Measurements from ENCODE around the gene SLC12A7. TPM values are rescaled to one million over a fixed set of nuclear protein-coding genes. Genes with fewer than 3 reads are reported as not detected.

SLC12A7 gene
- total and polyA plus RNA-seq, 3 donors from 2014 or later, result 73.2 to 212 (median 168) TPM

- Histone ChIP-seq H3K27ac (no peak overlapping the region), H3K9me3 (no peaks in the 10 kb centered on the region), H3K36me3 (ENCODE audit: low read depth, missing control alignments) (no peaks in the 10 kb centered on the region), H3K27me3 (no peaks in the 10 kb centered on the region), H3K4me1 (no peaks in the 10 kb centered on the region), H3K4me3 (no peak overlapping the region)
- DNase-seq, result no peak
- 86 to 95% methylated on average over 9 to 25 of the region's 25 CpGs for WGBS, 2 donors
- TF ChIP-seq CTCF (IDR thresholded peaks at IDR 0.05) (no peak), POLR2A (IDR thresholded peaks at IDR 0.05) (no peak)
- intact Hi-C loops (cut with DNase I; ENCODE audit: low total_unique reads), result no loop called here
These were observed 76.2 kb downstream of the SLC12A7 start for GRCh38 chr5:1035421-1036405.

GRCh38 chr5:1034986-1035385 lies 76.9 kb downstream of the SLC12A7 start:
- Histone ChIP-seq H3K27me3 (no peaks in the 10 kb centered on the region), H3K4me3 (no peak overlapping the region), H3K27ac (no peak overlapping the region), H3K9me3 (no peaks in the 10 kb centered on the region), H3K36me3 (ENCODE audit: low read depth, missing control alignments) (no peaks in the 10 kb centered on the region), H3K4me1 (no peaks in the 10 kb centered on the region)
- intact Hi-C loops (cut with DNase I; ENCODE audit: low total_unique reads), result no loop called here
- 81 to 87% methylated on average over 2 of the region's 2 CpGs for WGBS, 2 donors
- no peak for TF ChIP-seq CTCF (IDR thresholded peaks at IDR 0.05)
- no peak for TF ChIP-seq POLR2A (IDR thresholded peaks at IDR 0.05)
- DNase-seq, result no peak

GRCh38 chr5:1034421-1034905 lies 77.4 kb downstream of the SLC12A7 start:
- intact Hi-C loops (cut with DNase I; ENCODE audit: low total_unique reads), result no loop called here
- DNase-seq, result no peak
- no peak overlapping the region for H3K4me3 ChIP-seq
- H3K4me1 ChIP-seq, result no peaks in the 10 kb centered on the region
- no peaks in the 10 kb centered on the region for H3K9me3 ChIP-seq
- H3K36me3 ChIP-seq (ENCODE audit: low read depth, missing control alignments), result no peaks in the 10 kb centered on the region
- H3K27me3 ChIP-seq, result no peaks in the 10 kb centered on the region
- TF ChIP-seq POLR2A (IDR thresholded peaks at IDR 0.05) (no peak), CTCF (IDR thresholded peaks at IDR 0.05) (no peak)
- no peak overlapping the region for H3K27ac ChIP-seq
- WGBS, 2 donors, result 89 to 94% methylated on average over 3 to 17 of the region's 17 CpGs

- Histone ChIP-seq H3K9me3 (no peaks in the 10 kb centered on the region), H3K27ac (no peak overlapping the region), H3K4me1 (no peaks in the 10 kb centered on the region), H3K4me3 (no peak overlapping the region), H3K27me3 (no peaks in the 10 kb centered on the region), H3K36me3 (ENCODE audit: low read depth, missing control alignments) (no peaks in the 10 kb centered on the region)
- intact Hi-C loops (cut with DNase I; ENCODE audit: low total_unique reads), result no loop called here
- no peak for TF ChIP-seq CTCF (IDR thresholded peaks at IDR 0.05)
- no peak for TF ChIP-seq POLR2A (IDR thresholded peaks at IDR 0.05)
- DNase-seq, result no peak
- WGBS, 2 donors, result 93 to 94% methylated on average over 26 to 29 of the region's 29 CpGs
These were observed 78.0 kb downstream of the SLC12A7 start for GRCh38 chr5:1033606-1034420.

Data from testis (tissue), 3 donors.